RWPE1 (cell line): ENCODE data around the gene PRKG2.

ENCODE experiments used
- CTCF ChIA-PET: fragments of 350-600 bp; sonication (Branson Sonifier 250); formaldehyde crosslinking; extraction: SDS; loops from one replicate; lab custom pipeline; 2021; lab: Yijun Ruan, JAX
- POLR2A ChIA-PET: fragments of 400-600 bp; formaldehyde crosslinking; extraction: SDS; loops from one replicate; lab custom pipeline; 2020; ENCODE audit warnings: antibody characterized with exemption; ENCODE audit not compliant: low non-redundant PET; lab: Yijun Ruan, JAX
- DNase-seq: peaks from one replicate; pipeline ENCODE4 v3.0.0; 2012; ENCODE audit warnings: low spot score
- H3K27ac ChIP-seq: fragments of 450-650 bp; 2 replicates; pipeline ENCODE4 v1.5.1; 2017
- CTCF ChIP-seq: fragments of 450-650 bp; conservative IDR thresholded peaks from 2 replicates; pipeline ENCODE4 v1.5.1; 2017; ENCODE audit warnings: low read depth, mild to moderate bottlenecking

The PRKG2 gene

GRCh38 chr4:81214881-81215868, at the start of gene PRKG2:
PRKG2 (minus strand) TSS chr4:81215222; CDS start chr4:81205047, 10,175 bp downstream.
- no peak within 1 kb of the TSS for H3K27ac ChIP-seq
- ChIA-PET POLR2A (no interaction called here), CTCF (interaction anchor here (0.6 kb wide), 1 partner anchor 106 kb away, joined by 3 read pairs; no protein-coding TSS in a partner anchor)
- peak; percentile 6 for DNase-seq
- no peak for TF ChIP-seq CTCF

GRCh38 chr4:81260443-81261101, 45.5 kb upstream of the PRKG2 start:
- no peak for DNase-seq
- TF ChIP-seq CTCF = no peak; the same call in 1 of the 2 replicates
- CTCF ChIA-PET = interaction anchor here (0.7 kb wide), 1 partner anchor 525 kb away, joined by 3 read pairs; no protein-coding TSS in a partner anchor
- POLR2A ChIA-PET = no interaction called here
- no peak overlapping the region for H3K27ac ChIP-seq

- CTCF ChIA-PET = no interaction called here
- no peak overlapping the region for H3K27ac ChIP-seq
- no peak for DNase-seq
- TF ChIP-seq CTCF = no peak
- POLR2A ChIA-PET = no interaction called here
Observed at GRCh38 chr4:81258841-81259550, 44.0 kb upstream of the PRKG2 start.

- ChIA-PET POLR2A (no interaction called here), CTCF (no interaction called here)
- no peak overlapping the region for H3K27ac ChIP-seq
- no peak for TF ChIP-seq CTCF
- no peak for DNase-seq
Observed at GRCh38 chr4:81257816-81258215, 42.8 kb upstream of the PRKG2 start.

- DNase-seq = no peak
- CTCF ChIA-PET = no interaction called here
Observed at GRCh38 chr4:81257021-81257420, 42.0 kb upstream of the PRKG2 start.

More at GRCh38 chr4:81257021-81257420, 42.0 kb upstream of the PRKG2 start:
- no peak overlapping the region for H3K27ac ChIP-seq
- TF ChIP-seq CTCF = no peak
- POLR2A ChIA-PET = no interaction called here
